Measurements from ENCODE around the gene CPA3.
A peak's percentile ranks its signal among the peaks of the same experiment; 100 is the strongest.

The CPA3 gene

GRCh38 chr3:148861277-148861869 lies 3.7 kb upstream of the CPA3 start:
- DNase-seq: peak; percentile 65

- no peak for DNase-seq
These were observed 1.8 kb upstream of the CPA3 start for GRCh38 chr3:148863297-148863696.

GRCh38 chr3:148863814-148864213 lies 1.3 kb upstream of the CPA3 start:
- no peak for DNase-seq

GRCh38 chr3:148866261-148866660 lies 1.2 kb downstream of the CPA3 start:
- peak; percentile 88 for DNase-seq

GRCh38 chr3:148873270-148873927 lies 8.3 kb downstream of the CPA3 start:
- DNase-seq: no peak

- no peak for DNase-seq
These were observed 8.9 kb downstream of the CPA3 start for GRCh38 chr3:148873977-148874376.

GRCh38 chr3:148878095-148878494 lies 13.0 kb downstream of the CPA3 start:
- DNase-seq: no peak

- no peak for DNase-seq
These were observed 14.2 kb downstream of the CPA3 start for GRCh38 chr3:148879256-148879655.

- no peak for DNase-seq
These were observed 15.6 kb downstream of the CPA3 start for GRCh38 chr3:148880681-148881080.

GRCh38 chr3:148881286-148881685 lies 16.2 kb downstream of the CPA3 start:
- peak; percentile 76 for DNase-seq

- DNase-seq: peak; percentile 53
These were observed 17.2 kb downstream of the CPA3 start for GRCh38 chr3:148882288-148882687.

- no peak for DNase-seq
These were observed 18.1 kb downstream of the CPA3 start for GRCh38 chr3:148883163-148883562.

GRCh38 chr3:148884261-148884660 lies 19.2 kb downstream of the CPA3 start:
- DNase-seq: peak; percentile 37

GRCh38 chr3:148889828-148890227 lies 24.7 kb downstream of the CPA3 start:
- DNase-seq: no peak

GRCh38 chr3:148896062-148896461 lies 31.0 kb downstream of the CPA3 start:
- DNase-seq: peak; percentile 32

- DNase-seq: peak; percentile 91
These were observed 37.1 kb downstream of the CPA3 start for GRCh38 chr3:148901987-148902791.

- peak; percentile 89 for DNase-seq
These were observed 37.9 kb downstream of the CPA3 start for GRCh38 chr3:148903022-148903442.

- peak; percentile 57 for DNase-seq
These were observed 38.8 kb downstream of the CPA3 start for GRCh38 chr3:148903941-148904340.

GRCh38 chr3:148906667-148907066 lies 41.6 kb downstream of the CPA3 start:
- peak; percentile 34 for DNase-seq

- no peak for DNase-seq
These were observed 46.1 kb downstream of the CPA3 start for GRCh38 chr3:148911173-148911572.

- DNase-seq: no peak
These were observed 46.5 kb downstream of the CPA3 start for GRCh38 chr3:148911592-148911991.

- DNase-seq: no peak
These were observed 50.0 kb downstream of the CPA3 start for GRCh38 chr3:148914936-148915690.

GRCh38 chr3:148916132-148916531 lies 51.0 kb downstream of the CPA3 start:
- no peak for DNase-seq
